ENCODE measurements around the gene LHPP.
"Not testable (repeated sequence)": the region's sequence is repeated elsewhere in the genome, so short reads cannot be mapped to it uniquely, and the experiment has no call there.

The LHPP gene

GRCh38 chr10:124575107-124576035 lies 113.7 kb downstream of the LHPP start:
- DNase-seq = no peak

- no peak for DNase-seq
Measured at GRCh38 chr10:124576526-124577420, 115.2 kb downstream of the LHPP start.

- DNase-seq = no peak
Measured at GRCh38 chr10:124577651-124578050, 116.0 kb downstream of the LHPP start.

- no peak for DNase-seq
Measured at GRCh38 chr10:124578231-124579010, 116.8 kb downstream of the LHPP start.

- DNase-seq = no peak
Measured at GRCh38 chr10:124579011-124579399, 117.4 kb downstream of the LHPP start.

GRCh38 chr10:124586142-124586541 lies 124.5 kb downstream of the LHPP start:
- no peak for DNase-seq

GRCh38 chr10:124587811-124588211 lies 126.2 kb downstream of the LHPP start:
- DNase-seq = no peak

GRCh38 chr10:124588341-124588735 lies 126.7 kb downstream of the LHPP start:
- DNase-seq = not testable (repeated sequence)

GRCh38 chr10:124588736-124589490 lies 127.3 kb downstream of the LHPP start:
- DNase-seq = peak; percentile 28 to 54 (median 39)

- DNase-seq = no peak
Measured at GRCh38 chr10:124589491-124590041, 127.9 kb downstream of the LHPP start.

- no peak for DNase-seq
Measured at GRCh38 chr10:124590216-124591122, 128.8 kb downstream of the LHPP start.

GRCh38 chr10:124591123-124591495 lies 129.5 kb downstream of the LHPP start:
- DNase-seq = no peak

GRCh38 chr10:124592101-124592500 lies 130.5 kb downstream of the LHPP start:
- DNase-seq = peak; percentile 13 to 42 (median 36)

- no peak for DNase-seq
Measured at GRCh38 chr10:124592736-124593430, 131.3 kb downstream of the LHPP start.

GRCh38 chr10:124593431-124593985 lies 131.9 kb downstream of the LHPP start:
- no peak for DNase-seq

GRCh38 chr10:124594240-124594639 lies 132.6 kb downstream of the LHPP start:
- no peak for DNase-seq

- DNase-seq = no peak
Measured at GRCh38 chr10:124595143-124595883, 133.7 kb downstream of the LHPP start.

- DNase-seq = no peak
Measured at GRCh38 chr10:124596116-124596785, 134.6 kb downstream of the LHPP start.

Measured in suppressor macrophage treated with lipopolysaccharide for 1 hour (primary cell).